ENCODE results near the gene TGM1.

TGM1 gene

DNA sequence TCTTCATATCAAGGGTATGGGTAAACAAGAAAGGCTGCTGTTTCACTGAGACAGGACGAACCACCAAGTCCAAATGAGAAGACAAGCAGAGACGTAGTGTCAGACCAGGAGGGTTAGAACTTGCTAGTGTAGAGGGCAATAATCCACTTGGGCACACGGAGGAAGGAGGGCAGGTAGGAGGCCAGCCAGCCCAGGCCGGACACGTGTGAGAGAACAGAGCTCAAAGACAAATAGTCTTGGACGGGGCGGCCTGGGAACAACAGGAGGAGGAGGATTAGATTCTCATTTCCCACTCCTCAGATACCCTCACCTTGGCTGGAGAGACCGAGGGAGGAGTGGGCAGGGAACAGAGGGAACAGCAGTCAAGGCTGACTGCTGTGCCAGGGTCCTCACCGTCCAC, 27.8 kb upstream of the TGM1 start:
- no peak overlapping the region for H3K27ac ChIP-seq (ENCODE audit: extremely low read depth, low read depth, low read length)
- no peaks in the 10 kb centered on the region for H3K9me3 ChIP-seq (ENCODE audit: control insufficient read depth, insufficient read depth, low read depth, low read length)
- peaks cover 10 to 48% of the 10 kb centered on the region in 2 experiments for H3K36me3 ChIP-seq (ENCODE audit: control insufficient read depth in 2 of 2, insufficient read depth in 1 of 2, low read length in 2 of 2)
- TF ChIP-seq ZSCAN23 (tag by site-specific recombination; IDR thresholded peaks at IDR 0.05) (no peak), ZNF274 (IDR thresholded peaks at IDR 0.05; ENCODE audit: low read length) (no peak), ZNF274 (tag by site-specific recombination; IDR thresholded peaks at IDR 0.05; ENCODE audit: borderline replicate concordance) (no peak), GLIS2 (tag by site-specific recombination; IDR thresholded peaks at IDR 0.05) (no peak), TRIM28 (IDR thresholded peaks at IDR 0.05; ENCODE audit: borderline replicate concordance, low read length) (no peak), ZEB2 (tag by site-specific recombination; IDR thresholded peaks at IDR 0.05) (no peak), ZNF624 (tag by site-specific recombination; IDR thresholded peaks at IDR 0.05) (no peak), ZNF214 (tag by site-specific recombination; IDR thresholded peaks at IDR 0.05; ENCODE audit: borderline replicate concordance) (no peak), ZNF621 (tag by site-specific recombination; IDR thresholded peaks at IDR 0.05) (no peak), ZNF433 (tag by site-specific recombination; IDR thresholded peaks at IDR 0.05; ENCODE audit: low read depth) (no peak), ZNF169 (tag by site-specific recombination; IDR thresholded peaks at IDR 0.05) (no peak), ZNF398 (tag by site-specific recombination; IDR thresholded peaks at IDR 0.05) (no peak), ZNF707 (tag by site-specific recombination; IDR thresholded peaks at IDR 0.05) (no peak), ZNF24 (tag by site-specific recombination; IDR thresholded peaks at IDR 0.05) (no peak)
- TF ChIP-seq, protein P1, sequence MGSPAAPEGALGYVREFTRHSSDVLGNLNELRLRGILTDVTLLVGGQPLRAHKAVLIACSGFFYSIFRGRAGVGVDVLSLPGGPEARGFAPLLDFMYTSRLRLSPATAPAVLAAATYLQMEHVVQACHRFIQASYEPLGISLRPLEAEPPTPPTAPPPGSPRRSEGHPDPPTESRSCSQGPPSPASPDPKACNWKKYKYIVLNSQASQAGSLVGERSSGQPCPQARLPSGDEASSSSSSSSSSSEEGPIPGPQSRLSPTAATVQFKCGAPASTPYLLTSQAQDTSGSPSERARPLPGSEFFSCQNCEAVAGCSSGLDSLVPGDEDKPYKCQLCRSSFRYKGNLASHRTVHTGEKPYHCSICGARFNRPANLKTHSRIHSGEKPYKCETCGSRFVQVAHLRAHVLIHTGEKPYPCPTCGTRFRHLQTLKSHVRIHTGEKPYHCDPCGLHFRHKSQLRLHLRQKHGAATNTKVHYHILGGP (tag by site-specific recombination; IDR thresholded peaks at IDR 0.05): no peak
- TF ChIP-seq, protein P2, sequence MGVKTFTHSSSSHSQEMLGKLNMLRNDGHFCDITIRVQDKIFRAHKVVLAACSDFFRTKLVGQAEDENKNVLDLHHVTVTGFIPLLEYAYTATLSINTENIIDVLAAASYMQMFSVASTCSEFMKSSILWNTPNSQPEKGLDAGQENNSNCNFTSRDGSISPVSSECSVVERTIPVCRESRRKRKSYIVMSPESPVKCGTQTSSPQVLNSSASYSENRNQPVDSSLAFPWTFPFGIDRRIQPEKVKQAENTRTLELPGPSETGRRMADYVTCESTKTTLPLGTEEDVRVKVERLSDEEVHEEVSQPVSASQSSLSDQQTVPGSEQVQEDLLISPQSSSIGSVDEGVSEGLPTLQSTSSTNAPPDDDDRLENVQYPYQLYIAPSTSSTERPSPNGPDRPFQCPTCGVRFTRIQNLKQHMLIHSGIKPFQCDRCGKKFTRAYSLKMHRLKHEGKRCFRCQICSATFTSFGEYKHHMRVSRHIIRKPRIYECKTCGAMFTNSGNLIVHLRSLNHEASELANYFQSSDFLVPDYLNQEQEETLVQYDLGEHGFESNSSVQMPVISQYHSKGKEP (tag by site-specific recombination; IDR thresholded peaks at IDR 0.05): no peak
- TF ChIP-seq, protein P3, sequence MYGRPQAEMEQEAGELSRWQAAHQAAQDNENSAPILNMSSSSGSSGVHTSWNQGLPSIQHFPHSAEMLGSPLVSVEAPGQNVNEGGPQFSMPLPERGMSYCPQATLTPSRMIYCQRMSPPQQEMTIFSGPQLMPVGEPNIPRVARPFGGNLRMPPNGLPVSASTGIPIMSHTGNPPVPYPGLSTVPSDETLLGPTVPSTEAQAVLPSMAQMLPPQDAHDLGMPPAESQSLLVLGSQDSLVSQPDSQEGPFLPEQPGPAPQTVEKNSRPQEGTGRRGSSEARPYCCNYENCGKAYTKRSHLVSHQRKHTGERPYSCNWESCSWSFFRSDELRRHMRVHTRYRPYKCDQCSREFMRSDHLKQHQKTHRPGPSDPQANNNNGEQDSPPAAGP (tag by site-specific recombination; IDR thresholded peaks at IDR 0.05): no peak
- POLR2A ChIA-PET: no interaction called here
- no peaks in the 10 kb centered on the region for H3K4me1 ChIP-seq (ENCODE audit: control insufficient read depth, insufficient read depth, low read length)
- CTCF ChIA-PET: interaction anchor here (0.7 to 2.0 kb wide), 3 partner anchors 17 to 48 kb away, joined by 3 to 7 read pairs (median 6); partner anchors contain the start of genes CIDEB and TINF2
- no peak overlapping the region for H3K4me3 ChIP-seq (ENCODE audit: low read depth, low read length)

GRCh38 chr14:24289649-24290280, 26.8 kb upstream of the TGM1 start:
- Histone ChIP-seq H3K9me3 (ENCODE audit: control insufficient read depth, insufficient read depth, low read depth, low read length) (no peaks in the 10 kb centered on the region), H3K36me3 (ENCODE audit: control insufficient read depth in 2 of 2, insufficient read depth in 1 of 2, low read length in 2 of 2) (peaks cover 6 to 40% of the 10 kb centered on the region in 2 experiments; a peak in 2 of 3 replicates), H3K4me3 (ENCODE audit: low read depth, low read length) (no peak overlapping the region), H3K27ac (ENCODE audit: extremely low read depth, low read depth, low read length) (no peak overlapping the region), H3K4me1 (ENCODE audit: control insufficient read depth, insufficient read depth, low read length) (no peaks in the 10 kb centered on the region)
- ChIA-PET CTCF (interaction anchor here (0.7 to 2.0 kb wide), 3 partner anchors 18 to 36 kb away, joined by 3 to 6 read pairs (median 3); partner anchors contain the start of gene CIDEB), POLR2A (no interaction called here)
- TF ChIP-seq, protein P4, sequence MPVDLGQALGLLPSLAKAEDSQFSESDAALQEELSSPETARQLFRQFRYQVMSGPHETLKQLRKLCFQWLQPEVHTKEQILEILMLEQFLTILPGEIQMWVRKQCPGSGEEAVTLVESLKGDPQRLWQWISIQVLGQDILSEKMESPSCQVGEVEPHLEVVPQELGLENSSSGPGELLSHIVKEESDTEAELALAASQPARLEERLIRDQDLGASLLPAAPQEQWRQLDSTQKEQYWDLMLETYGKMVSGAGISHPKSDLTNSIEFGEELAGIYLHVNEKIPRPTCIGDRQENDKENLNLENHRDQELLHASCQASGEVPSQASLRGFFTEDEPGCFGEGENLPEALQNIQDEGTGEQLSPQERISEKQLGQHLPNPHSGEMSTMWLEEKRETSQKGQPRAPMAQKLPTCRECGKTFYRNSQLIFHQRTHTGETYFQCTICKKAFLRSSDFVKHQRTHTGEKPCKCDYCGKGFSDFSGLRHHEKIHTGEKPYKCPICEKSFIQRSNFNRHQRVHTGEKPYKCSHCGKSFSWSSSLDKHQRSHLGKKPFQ (tag by site-specific recombination; IDR thresholded peaks at IDR 0.05): no peak
- TF ChIP-seq ZNF138 (tag by site-specific recombination; IDR thresholded peaks at IDR 0.05; ENCODE audit: borderline replicate concordance): no peak
- TF ChIP-seq PBX3 (CRISPR knock-in tag; IDR thresholded peaks at IDR 0.05): no peak
- TF ChIP-seq TCF7L2 (IDR thresholded peaks at IDR 0.05; ENCODE audit: borderline replicate concordance, low read depth, low read length): no peak
- no peak for TF ChIP-seq ZNF175 (tag by site-specific recombination; IDR thresholded peaks at IDR 0.05)
- no peak for TF ChIP-seq ZNF335 (tag by site-specific recombination; conservative IDR thresholded peaks at IDR 0.05)
- no peak for TF ChIP-seq ZNF777 (tag by site-specific recombination; IDR thresholded peaks at IDR 0.05; ENCODE audit: borderline replicate concordance)
- no peak for TF ChIP-seq ZNF157 (tag by site-specific recombination; IDR thresholded peaks at IDR 0.05)
- no peak for TF ChIP-seq ZBTB6 (tag by site-specific recombination; IDR thresholded peaks at IDR 0.05)

Measured in HEK293 (cell line).